B cell (primary cell): ENCODE results near the gene TSHZ1. TPM values are rescaled to one million over a fixed set of nuclear protein-coding genes. Genes with fewer than 3 reads are reported as not detected.

ENCODE experiments used
- ATAC-seq: fragments of 200-7000 bp; cut with Tn5 transposase; one replicate; pipeline ENCODE4 v1.10.0; 2021; ENCODE audit warnings: low read depth, mild to moderate bottlenecking, moderate number of reproducible peaks, moderate library complexity
- CTCF ChIA-PET: fragments of 350-600 bp; sonication (Branson Sonifier 250); formaldehyde crosslinking; loops from one replicate; lab custom pipeline; 2021; ENCODE audit warnings: antibody characterized with exemption, inconsistent platforms; lab: Charles Lee
- POLR2A ChIA-PET: fragments of 350-600 bp; sonication (Branson Sonifier 250); formaldehyde crosslinking; loops from one replicate; lab custom pipeline; 2021; ENCODE audit warnings: antibody characterized with exemption; lab: Charles Lee
- DNase-seq: peaks from one replicate; pipeline ENCODE4 v3.0.0; 2013
- H2AFZ ChIP-seq: 2 replicates; pipeline ENCODE4 v1.6.1; 2012; ENCODE audit warnings: mild to moderate bottlenecking, low read depth, low read length; ENCODE audit not compliant: insufficient read depth, poor library complexity, severe bottlenecking
- H3K27ac ChIP-seq, 2 donors: 1 replicate in 1 of 2; 2 replicates in 1 of 2; pipeline ENCODE4 v1.5.1; 2012 to 2013; ENCODE audit warnings: low read length in 2 of 2, mild to moderate bottlenecking in 2 of 2, moderate library complexity in 1 of 2
- H3K27me3 ChIP-seq, 4 experiments: fragments of 200-600 bp in 1 of 4; sonication (generic) in 1 of 4; replicated peaks in 1 of 4; 1 replicate in 2 of 4; 2 replicates in 2 of 4; pipeline versions ENCODE4 v1.6.1 to v1.7.0; 2013 to 2016; ENCODE audit warnings: low read length in 3 of 4, mild to moderate bottlenecking in 2 of 4, mixed read lengths in 1 of 4, moderate library complexity in 1 of 4; ENCODE audit not compliant: insufficient read depth in 4 of 4, control insufficient read depth in 3 of 4; ENCODE audit errors: control extremely low read depth in 1 of 4
- H3K36me3 ChIP-seq, 2 experiments: replicated peaks in 1 of 2; 1 replicate in 1 of 2; 2 replicates in 1 of 2; pipeline versions ENCODE4 v1.6.1 to v1.7.1; 2013; ENCODE audit warnings: low read length in 1 of 2; ENCODE audit not compliant: insufficient read depth in 2 of 2, control insufficient read depth in 1 of 2; ENCODE audit errors: control extremely low read depth in 1 of 2, extremely low read depth in 1 of 2
- H3K4me1 ChIP-seq, 2 donors: fragments of 200-600 bp in 1 of 2; sonication (generic) in 1 of 2; 1 replicate in 1 of 2; 2 replicates in 1 of 2; pipeline versions ENCODE4 v1.5.1 to v1.6.1; 2013 to 2017; ENCODE audit warnings: low read length in 2 of 2; ENCODE audit not compliant: control insufficient read depth in 2 of 2, insufficient read depth in 2 of 2
- H3K4me2 ChIP-seq: replicated peaks from 2 replicates; pipeline ENCODE3; 2012; ENCODE audit warnings: mild to moderate bottlenecking, low read depth, low read length; ENCODE audit not compliant: poor library complexity, severe bottlenecking
- H3K4me3 ChIP-seq, 5 experiments: fragments of 200-600 bp in 1 of 5; sonication (generic) in 1 of 5; 1 replicate in 3 of 5; 2 replicates in 2 of 5; pipeline versions ENCODE4 v1.5.1 to v1.7.0; 2011 to 2016; ENCODE audit warnings: low read length in 4 of 5, mild to moderate bottlenecking in 4 of 5, low read depth in 2 of 5, control low read depth in 1 of 5, moderate library complexity in 1 of 5; ENCODE audit not compliant: insufficient read depth in 1 of 5; ENCODE audit errors: control extremely low read depth in 1 of 5, extremely low read depth in 1 of 5
- H3K79me2 ChIP-seq: fragments of 200-600 bp; sonication (generic); one replicate; pipeline ENCODE4 v1.6.0; 2016; ENCODE audit warnings: low read length; ENCODE audit not compliant: control insufficient read depth, insufficient read depth
- H3K9ac ChIP-seq: fragments of 200-600 bp; sonication (generic); 2 replicates; pipeline ENCODE4 v1.6.1; 2017; ENCODE audit warnings: mild to moderate bottlenecking, low read length, moderate library complexity
- H3K9me3 ChIP-seq, 3 donors: one replicate each; pipeline versions ENCODE4 v1.6.1 to v1.7.1; 2013; ENCODE audit warnings: low read length in 2 of 3; ENCODE audit not compliant: control insufficient read depth in 2 of 3, insufficient read depth in 1 of 3; ENCODE audit errors: control extremely low read depth in 1 of 3
- H4K20me1 ChIP-seq: 2 replicates; pipeline ENCODE4 v1.6.0; 2012; ENCODE audit warnings: mild to moderate bottlenecking, low read length; ENCODE audit not compliant: insufficient read depth, control insufficient read depth, poor library complexity, severe bottlenecking
- H3K27ac Mint-ChIP-seq: one replicate; pipeline ENCODE4 v1.8.0; 2021; ENCODE audit warnings: mixed read lengths
- H3K27me3 Mint-ChIP-seq: one replicate; pipeline ENCODE4 v1.8.0; 2021; ENCODE audit warnings: mixed read lengths
- H3K4me1 Mint-ChIP-seq: one replicate; pipeline ENCODE4 v1.8.0; 2021; ENCODE audit warnings: mixed read lengths
- H3K4me3 Mint-ChIP-seq: one replicate; pipeline ENCODE4 v1.8.0; 2021; ENCODE audit warnings: mixed read lengths
- H3K9me3 Mint-ChIP-seq: one replicate; pipeline ENCODE4 v1.8.0; 2022; ENCODE audit warnings: mixed read lengths; ENCODE audit not compliant: insufficient read depth
- CTCF ChIP-seq: fragments of 200-600 bp; IDR thresholded peaks from one replicate; pipeline ENCODE4 v1.8.0; 2022; ENCODE audit warnings: antibody characterized with exemption, mild to moderate bottlenecking
- EZH2 ChIP-seq: IDR thresholded peaks from 2 replicates; pipeline ENCODE4 v1.6.1; 2012; ENCODE audit warnings: borderline replicate concordance, low read depth, mild to moderate bottlenecking, moderate library complexity, low read length; ENCODE audit not compliant: insufficient read depth, poor library complexity, severe bottlenecking
- WGBS: methylation state at CpG from one replicate; pipeline ENCODE4 v1.1.5; 2013; ENCODE audit warnings: missing lambda C conversion rate; ENCODE audit not compliant: insufficient coverage; 5-methylcytosine and 5-hydroxymethylcytosine counted together
- intact Hi-C: fragments of 100-400 bp; cut with micrococcal nuclease; formaldehyde crosslinking; loops from one replicate; pipeline ENCODE4 v1.10.0; 2022
- polyA plus RNA-seq: library from polyadenylated mRNA; depleted of rRNA; stranded (reverse); fragments of >200 nt; gene quantifications from 2 replicates; pipeline ENCODE4 v1.2.3, GENCODE V29; 2012
- total RNA-seq, 2 donors: library from RNA; stranded (reverse); fragments of 120-200 nt in 1 of 2; gene quantifications; 1 replicate in 1 of 2; 2 replicates in 1 of 2; pipeline versions ENCODE4 v1.2.3 to v1.2.4, GENCODE V29; 2013 to 2022

TSHZ1 gene
- total and polyA plus RNA-seq, 2 donors (not counting 1 experiment from before 2014, with no cell fraction given), result 5.3 to 9.8 TPM

GRCh38 chr18:75262511-75262910 lies 51.9 kb downstream of the TSHZ1 start:
- Histone ChIP-seq H3K4me2 (no peak overlapping the region), H3K4me1 (peaks cover 7 to 19% of the 10 kb centered on the region in 2 donors), H4K20me1 (peaks cover 12% of the 10 kb centered on the region), H3K4me3 (no peak overlapping the region), H3K9ac (no peak overlapping the region), H3K79me2 (peaks cover 19% of the 10 kb centered on the region), H2AFZ (no peak overlapping the region), H3K27ac (no peak overlapping the region), H3K27me3 (no peaks in the 10 kb centered on the region), H3K9me3 (no peaks in the 10 kb centered on the region), H3K36me3 (no peaks in the 10 kb centered on the region)
- ChIA-PET CTCF (no interaction called here), POLR2A (no interaction called here)
- TF ChIP-seq CTCF (no peak), EZH2 (no peak)
- 63% methylated on average over 4 of the region's 4 CpGs for WGBS
- ATAC-seq (no peak), DNase-seq (no peak)
- intact Hi-C loops, result no loop called here
- Mint-ChIP-seq H3K4me3 (no peak overlapping the region), H3K4me1 (peaks cover 21% of the 10 kb centered on the region), H3K27me3 (no peaks in the 10 kb centered on the region), H3K27ac (no peak overlapping the region), H3K9me3 (no peaks in the 10 kb centered on the region)

GRCh38 chr18:75264195-75264594 lies 53.6 kb downstream of the TSHZ1 start:
- intact Hi-C loops, result no loop called here
- Histone ChIP-seq H3K27me3 (no peaks in the 10 kb centered on the region), H3K4me1 (peaks cover 7 to 24% of the 10 kb centered on the region in 2 donors), H3K79me2 (peaks cover 14% of the 10 kb centered on the region), H3K9ac (no peak overlapping the region), H3K4me2 (no peak overlapping the region), H3K36me3 (no peaks in the 10 kb centered on the region), H3K27ac (no peak overlapping the region), H2AFZ (no peak overlapping the region), H3K9me3 (no peaks in the 10 kb centered on the region), H3K4me3 (no peak overlapping the region), H4K20me1 (peaks cover 12% of the 10 kb centered on the region)
- WGBS, result 100% methylated on average over 1 of the region's 6 CpGs
- ChIA-PET POLR2A (no interaction called here), CTCF (no interaction called here)
- Mint-ChIP-seq H3K4me1 (peaks cover 25% of the 10 kb centered on the region), H3K27ac (no peak overlapping the region), H3K4me3 (no peak overlapping the region), H3K27me3 (no peaks in the 10 kb centered on the region), H3K9me3 (no peaks in the 10 kb centered on the region)
- ATAC-seq, result no peak
- DNase-seq, result no peak
- TF ChIP-seq CTCF, result no peak
- no peak for TF ChIP-seq EZH2
